Stimulated activated CD4-positive, alpha-beta T cell treated with anti-CD3 and anti-CD28 coated beads, Interleukin-2, amount 100 ng/mL, for 24 hours (primary cell): ENCODE measurements around the gene MACROD1.
A peak's percentile ranks its signal among the peaks of the same experiment; 100 is the strongest.

Experiments used
- DNase-seq, 2 donors: peaks; one replicate each; pipeline ENCODE4 v3.0.0-alpha.2; 2020

MACROD1 gene

DNA sequence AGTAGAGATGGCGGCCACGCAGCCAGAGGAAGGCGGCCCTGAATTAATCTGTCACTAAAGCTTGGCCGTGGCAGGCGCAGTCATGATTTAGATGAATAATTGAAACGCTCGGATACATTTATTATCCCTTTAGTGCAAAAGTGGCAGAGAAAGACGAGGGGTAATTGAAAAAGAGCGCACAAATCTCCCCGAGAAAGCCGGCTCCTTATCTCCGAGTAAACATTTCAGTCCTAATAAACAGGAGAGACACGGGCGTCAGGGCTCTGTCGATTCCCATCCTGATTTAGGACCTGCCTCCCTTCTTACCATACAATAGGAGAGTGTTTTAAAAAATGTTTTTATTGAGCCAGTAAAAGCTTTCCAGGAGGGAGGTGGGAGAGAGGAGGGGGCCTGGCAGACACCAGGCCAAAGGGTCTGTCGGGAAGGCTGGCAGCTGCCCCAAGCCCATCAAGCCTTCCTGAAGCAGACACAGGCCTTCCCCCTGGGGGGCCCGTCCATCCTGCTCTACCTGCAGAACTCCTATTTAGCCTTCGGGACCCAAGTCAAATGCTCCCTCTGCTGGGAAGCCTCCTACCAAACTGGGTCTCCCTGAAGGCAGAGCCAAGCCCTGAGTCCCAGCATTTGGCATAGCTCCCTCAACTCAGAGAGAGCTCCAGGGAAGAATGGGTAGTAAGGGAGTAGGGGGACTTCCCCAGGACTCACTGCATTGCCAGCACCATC lies 156.8 kb downstream of the MACROD1 start:
- no peak for DNase-seq

- no peak for DNase-seq
Observed at GRCh38 chr11:64008283-64008913, 157.5 kb downstream of the MACROD1 start.

DNA sequence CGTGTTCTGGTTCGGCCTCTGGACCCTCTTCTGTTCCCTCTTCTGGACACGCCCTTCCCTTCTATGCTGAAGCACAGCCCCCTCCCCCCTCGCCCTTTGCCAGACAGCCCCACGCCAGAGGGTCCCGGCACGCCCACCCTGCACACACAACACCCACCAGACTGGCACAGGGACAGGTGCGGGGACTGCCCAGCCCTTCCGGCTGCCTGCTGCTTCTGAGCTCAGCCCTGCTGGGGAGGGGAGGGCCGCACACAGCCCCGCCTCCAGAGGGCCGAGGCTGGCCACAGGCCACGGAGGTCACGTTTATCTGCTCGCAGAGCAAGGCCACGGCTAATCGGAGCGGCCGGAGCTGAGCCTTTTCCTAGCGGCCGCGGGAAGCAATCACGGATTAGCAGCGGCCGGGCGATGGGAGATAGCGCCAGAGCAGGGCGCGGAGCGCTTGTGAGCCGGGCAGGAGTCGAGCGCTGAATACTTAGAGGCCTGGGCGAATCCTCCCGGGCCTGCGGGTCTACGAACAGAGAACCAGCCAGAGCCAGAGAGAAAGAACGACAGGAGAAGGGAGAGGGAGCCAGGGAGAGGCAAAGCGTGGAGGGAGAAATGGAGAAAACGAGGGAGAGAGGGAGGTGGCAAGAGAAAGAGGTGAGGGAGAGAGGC lies 158.2 kb downstream of the MACROD1 start:
- no peak for DNase-seq

DNA sequence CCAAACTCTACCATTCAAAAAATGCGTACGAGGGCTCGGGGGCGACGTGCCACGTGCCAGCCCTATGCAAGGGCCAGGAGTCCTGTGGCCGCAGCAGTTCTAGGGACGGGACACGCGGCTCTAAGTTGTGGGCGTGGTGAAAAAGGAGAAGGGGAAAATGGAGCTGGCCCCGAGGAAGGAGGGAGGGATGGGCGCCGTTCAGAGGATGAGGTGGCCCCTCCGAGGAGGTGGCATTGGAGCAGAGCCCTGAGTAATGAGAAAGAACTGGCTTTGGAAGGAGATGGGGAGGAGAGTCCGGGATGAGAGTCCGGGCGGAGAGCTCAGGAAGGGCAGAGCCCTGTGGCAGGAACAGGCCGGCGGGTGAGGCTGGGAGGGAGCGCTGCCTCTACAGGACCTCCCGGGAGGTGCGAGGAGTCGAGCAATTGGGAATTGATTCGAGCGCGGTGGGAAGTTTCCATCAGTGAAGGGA lies 158.7 kb downstream of the MACROD1 start:
- DNase-seq: no peak

DNA sequence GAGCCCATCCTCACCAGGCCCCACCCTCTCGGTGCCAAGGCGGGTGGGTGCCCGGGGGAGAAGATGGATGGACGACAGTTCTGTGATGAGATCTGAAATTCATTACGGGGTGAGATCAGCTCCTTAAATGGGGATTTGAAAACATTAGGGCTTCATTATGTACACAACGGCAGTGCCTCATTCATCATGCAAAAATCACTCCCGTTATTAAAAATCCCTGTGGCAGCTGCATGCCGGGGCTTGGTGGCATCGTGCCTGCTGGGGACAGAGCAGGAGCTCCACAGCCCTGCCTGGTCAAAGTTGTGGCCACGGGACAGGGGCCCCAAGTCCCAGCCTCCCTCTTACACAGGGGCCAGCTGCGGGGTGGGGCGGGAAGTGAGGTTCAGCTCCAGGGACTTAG lies 159.5 kb downstream of the MACROD1 start:
- no peak for DNase-seq

DNA sequence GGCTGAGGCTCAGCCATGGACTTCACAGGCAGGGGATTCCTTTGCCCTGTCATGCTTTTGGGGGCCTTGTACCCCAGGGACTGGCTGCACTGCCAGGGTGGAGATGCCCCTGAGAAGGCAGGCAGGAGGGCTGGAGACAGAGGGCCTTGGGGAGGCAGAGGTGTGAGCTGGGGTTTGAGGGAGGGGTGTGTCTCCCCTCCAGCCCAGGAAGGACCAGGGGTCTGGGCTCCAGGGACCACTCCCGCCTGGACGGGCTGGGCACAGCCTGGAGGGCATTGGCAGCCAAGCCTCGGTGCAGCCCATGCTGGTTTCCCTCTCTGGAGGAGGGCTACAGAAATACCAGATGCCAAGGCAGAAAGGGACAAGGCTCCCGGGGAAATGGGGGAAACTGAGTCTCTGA lies 160.2 kb downstream of the MACROD1 start:
- DNase-seq: no peak

- DNase-seq: no peak
Observed at GRCh38 chr11:64004590-64004984, 161.3 kb downstream of the MACROD1 start.

- no peak for DNase-seq
Observed at GRCh38 chr11:64003807-64004589, 161.9 kb downstream of the MACROD1 start.

DNA sequence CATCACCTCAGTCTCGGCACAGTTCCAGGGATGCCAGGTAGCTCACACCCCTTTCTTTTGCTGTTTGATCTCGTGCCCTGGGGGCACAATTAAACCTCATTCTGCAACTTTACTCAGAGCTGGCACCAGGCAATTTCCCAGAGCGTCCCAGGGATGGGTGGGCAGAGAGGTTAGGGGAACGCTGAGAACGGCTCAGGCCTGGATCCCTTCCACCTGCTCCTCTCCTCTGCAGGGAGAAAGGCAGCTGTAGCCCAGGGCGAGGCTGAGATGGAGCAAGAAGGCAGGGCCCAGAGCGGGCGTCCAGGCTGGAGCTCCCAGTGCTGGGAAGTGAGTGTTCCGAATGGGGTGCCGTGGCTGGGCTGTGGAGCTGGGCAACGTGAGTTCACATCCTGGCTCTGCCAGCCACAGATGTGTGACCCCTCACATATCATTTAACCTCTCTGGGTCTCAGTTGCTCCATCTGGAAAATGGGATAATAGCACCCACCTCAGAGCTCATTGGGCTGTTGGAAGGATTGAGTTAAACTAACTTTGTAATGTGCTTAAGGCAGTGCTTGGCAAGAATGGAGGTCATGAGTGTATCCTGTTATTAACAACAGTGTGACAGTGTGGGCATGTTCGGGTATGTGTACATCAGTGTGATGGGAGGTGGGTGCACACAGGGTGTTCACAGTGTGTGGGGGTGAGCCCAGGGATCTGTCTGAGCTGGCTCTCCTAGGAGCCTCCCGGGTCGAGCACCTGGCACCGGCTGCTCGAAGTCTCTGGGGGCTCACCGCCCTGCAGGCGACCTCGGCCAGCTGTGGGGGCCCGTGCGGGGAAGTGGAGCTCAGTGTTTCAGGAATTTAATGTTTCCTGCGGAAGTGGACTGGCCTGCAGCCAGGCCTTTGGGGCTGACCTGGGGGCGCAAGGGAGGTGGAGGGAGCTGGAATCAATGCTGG lies 164.2 kb downstream of the MACROD1 start:
- no peak for DNase-seq

- no peak for DNase-seq
Observed at GRCh38 chr11:64000740-64001483, 165.0 kb downstream of the MACROD1 start.

- DNase-seq: peak; percentile 76 to 80
Observed at GRCh38 chr11:64000026-64000739, 165.7 kb downstream of the MACROD1 start.

DNA sequence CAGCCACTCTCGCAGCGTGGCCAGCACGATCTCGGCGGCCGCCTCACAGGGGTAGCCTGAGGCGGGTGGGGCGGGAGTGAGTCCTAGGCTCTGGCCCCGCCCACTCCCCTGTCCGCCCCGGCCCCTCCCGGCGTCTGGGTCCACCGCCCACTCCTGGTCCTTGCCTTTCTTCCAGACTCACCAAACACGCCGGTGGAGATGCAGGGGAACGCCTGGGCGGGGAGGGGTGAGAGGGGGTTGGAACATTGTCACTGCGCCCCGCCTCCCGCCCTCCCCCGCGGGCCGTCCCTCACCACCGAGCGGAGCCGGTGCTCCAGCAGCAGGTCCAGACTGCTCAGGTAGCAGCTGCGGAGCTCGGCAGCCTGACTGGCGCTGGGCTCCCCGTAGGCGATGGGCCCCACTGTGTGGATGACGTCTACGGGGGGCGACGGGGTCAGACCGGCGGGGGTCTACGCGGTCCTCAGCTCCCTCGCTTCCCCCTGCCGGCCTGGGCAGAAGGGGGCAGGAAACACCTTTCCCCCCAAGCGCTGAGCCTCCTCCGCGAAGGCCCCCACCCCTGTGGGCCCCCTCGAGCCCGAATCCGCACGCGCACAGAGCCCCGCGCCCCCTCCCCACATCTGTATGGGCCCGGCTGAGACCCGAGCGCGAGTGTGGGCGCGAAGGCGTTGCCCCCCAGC lies 166.4 kb downstream of the MACROD1 start:
- peak; percentile 68 to 75 for DNase-seq

DNA sequence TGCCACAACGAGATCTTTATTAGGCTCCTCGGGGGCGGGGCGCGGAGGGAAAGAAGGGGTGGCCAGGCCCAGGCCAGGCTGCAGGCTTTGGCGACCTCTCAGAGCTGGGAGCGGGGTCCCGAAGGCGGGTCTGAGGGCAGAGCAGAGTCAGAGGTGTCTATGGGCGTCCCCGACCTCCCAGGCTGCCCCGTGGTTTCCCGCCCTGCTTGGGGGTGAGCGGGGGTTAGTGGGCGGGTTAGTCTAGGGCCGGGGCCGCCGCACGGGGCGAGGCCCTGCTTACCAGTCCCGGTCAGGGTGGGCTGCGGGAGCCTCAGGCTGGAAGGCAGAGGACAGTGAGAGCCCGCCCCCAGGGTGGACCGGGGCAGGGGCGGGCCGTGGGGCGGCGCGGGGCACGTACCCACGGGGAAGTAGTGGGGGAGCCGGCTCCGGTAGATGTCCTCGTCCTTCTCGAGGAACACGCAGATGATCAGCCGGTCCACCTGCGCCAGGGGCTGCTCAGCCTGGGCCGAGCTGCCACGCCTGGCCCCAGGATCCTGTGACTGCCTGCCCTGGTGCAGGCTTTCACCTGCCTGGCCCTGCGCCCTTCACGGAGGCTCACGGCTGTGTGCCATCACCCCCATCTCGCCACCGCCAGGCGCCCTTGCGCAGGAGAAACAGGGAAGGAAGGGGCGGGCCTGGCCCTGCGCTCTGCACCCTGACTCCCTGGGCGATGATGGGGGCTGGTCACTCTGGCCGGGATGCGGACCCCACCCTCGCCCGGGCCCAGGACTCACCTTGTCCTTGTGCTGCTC lies 167.2 kb downstream of the MACROD1 start:
- no peak for DNase-seq

DNA sequence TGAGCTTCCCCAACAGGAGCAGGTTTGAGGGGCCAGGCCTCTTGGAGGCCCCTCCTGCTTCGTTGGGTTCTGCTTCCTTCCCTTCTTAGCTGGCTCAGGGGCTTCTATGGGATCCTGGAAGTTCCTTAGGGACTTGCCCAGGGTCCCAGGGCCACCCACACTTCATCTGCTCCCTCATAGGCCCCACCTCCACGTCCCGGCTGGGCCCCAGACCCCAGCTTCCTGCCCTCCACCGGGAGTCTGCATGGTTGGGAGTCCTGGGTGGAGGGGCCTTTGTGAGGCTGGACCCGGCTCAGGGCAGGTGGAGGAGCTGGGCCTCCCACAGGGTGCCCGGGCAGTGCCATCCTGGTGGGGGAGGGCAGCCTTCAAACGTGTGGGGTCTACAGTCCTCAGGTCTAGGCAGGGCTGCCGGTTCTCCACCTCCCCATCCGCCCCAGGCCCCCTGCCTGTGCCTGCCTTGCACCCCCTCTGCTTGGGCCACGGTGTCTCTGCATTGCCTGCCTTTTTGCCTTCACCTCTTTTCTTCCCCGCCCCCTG lies 168.0 kb downstream of the MACROD1 start:
- no peak for DNase-seq

DNA sequence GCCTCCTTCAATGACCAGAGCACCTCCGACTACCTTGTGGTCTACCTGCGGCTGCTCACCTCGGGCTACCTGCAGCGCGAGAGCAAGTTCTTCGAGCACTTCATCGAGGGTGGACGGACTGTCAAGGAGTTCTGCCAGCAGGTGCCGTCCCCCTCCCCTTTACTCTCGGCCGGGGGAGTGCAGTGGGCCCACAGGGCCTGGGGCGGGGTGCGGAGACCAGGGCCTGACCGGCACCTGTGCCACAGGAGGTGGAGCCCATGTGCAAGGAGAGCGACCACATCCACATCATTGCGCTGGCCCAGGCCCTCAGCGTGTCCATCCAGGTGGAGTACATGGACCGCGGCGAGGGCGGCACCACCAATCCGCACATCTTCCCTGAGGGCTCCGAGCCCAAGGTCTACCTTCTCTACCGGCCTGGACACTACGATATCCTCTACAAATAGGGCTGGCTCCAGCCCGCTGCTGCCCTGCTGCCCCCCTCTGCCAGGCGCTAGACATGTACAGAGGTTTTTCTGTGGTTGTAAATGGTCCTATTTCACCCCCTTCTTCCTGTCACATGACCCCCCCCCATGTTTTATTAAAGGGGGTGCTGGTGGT lies 168.7 kb downstream of the MACROD1 start:
- no peak for DNase-seq

GRCh38 chr11:63996512-63996911 lies 169.4 kb downstream of the MACROD1 start:
- no peak for DNase-seq

DNA sequence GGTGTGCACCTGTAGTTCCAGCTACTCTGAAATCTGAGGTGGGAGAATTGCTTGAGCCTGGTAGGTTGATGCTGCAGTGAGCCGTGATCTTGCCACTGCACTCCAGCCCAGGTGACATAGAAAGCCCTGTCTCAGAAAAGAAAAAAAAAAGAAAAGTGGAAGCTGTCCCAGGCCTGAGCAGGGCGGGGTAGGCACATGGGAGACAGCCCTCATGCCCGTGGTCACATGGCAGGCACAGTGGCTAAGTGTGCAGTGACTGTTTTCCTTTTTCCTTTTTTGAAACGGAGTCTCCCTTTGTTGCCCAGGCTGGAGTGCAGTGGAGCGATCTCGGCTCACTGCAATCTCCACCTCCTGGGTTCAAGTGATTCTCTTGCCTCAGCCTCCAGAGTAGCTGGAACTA lies 171.9 kb downstream of the MACROD1 start:
- DNase-seq: no peak

DNA sequence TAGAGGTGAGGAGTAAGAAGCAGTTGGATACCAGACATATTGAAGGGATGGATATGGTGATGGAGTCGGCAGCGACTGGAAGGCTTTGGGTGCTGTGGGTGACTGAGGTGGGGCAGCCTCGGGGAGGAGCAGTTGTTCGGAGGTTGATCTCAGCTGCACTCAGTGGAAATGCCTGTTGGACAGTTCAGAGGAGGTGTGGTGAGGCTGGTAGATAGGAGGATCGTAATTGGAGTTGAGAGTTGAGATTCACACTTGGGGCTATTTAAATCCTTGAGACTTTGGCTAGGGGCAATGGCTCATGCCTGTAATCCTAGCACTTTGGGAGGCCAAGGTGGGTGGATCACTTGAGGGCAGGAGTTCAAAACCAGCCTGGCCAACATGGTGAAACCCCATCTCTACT lies 172.8 kb downstream of the MACROD1 start:
- no peak for DNase-seq

- no peak for DNase-seq
Observed at GRCh38 chr11:63991558-63991957, 174.4 kb downstream of the MACROD1 start.
